Activated CD4-positive, alpha-beta T cell treated with anti-CD3 and anti-CD28 coated beads, Interleukin-2, amount 10 ng/mL, durations not matched to agents 24 days and 14 days (primary cell): ENCODE data around the gene GATAD2B. TPM values are rescaled to one million over a fixed set of nuclear protein-coding genes. Genes with fewer than 3 reads are reported as not detected.

Experiments
- DNase-seq: peaks from one replicate; pipeline ENCODE4 v3.0.0; 2022
- H3K27ac Mint-ChIP-seq: one replicate; pipeline ENCODE4 v1.8.0; 2022; ENCODE audit warnings: mild to moderate bottlenecking, mixed read lengths
- H3K27me3 Mint-ChIP-seq: one replicate; pipeline ENCODE4 v1.8.0; 2022; ENCODE audit warnings: mixed read lengths
- H3K36me3 Mint-ChIP-seq: one replicate; pipeline ENCODE4 v1.8.0; 2022; ENCODE audit warnings: low read depth, mild to moderate bottlenecking, mixed read lengths
- H3K4me1 Mint-ChIP-seq: one replicate; pipeline ENCODE4 v1.8.0; 2021; ENCODE audit warnings: mixed read lengths
- H3K4me3 Mint-ChIP-seq: one replicate; pipeline ENCODE4 v1.8.0; 2022; ENCODE audit warnings: mild to moderate bottlenecking, moderate library complexity, mixed read lengths
- H3K9me3 Mint-ChIP-seq: one replicate; pipeline ENCODE4 v1.8.0; 2021; ENCODE audit warnings: mixed read lengths
- intact Hi-C: fragments of 100-400 bp; cut with micrococcal nuclease; formaldehyde crosslinking; loops from one replicate; pipeline ENCODE4 v1.15.1; 2023
- total RNA-seq: library from RNA; stranded (reverse); gene quantifications from 2 replicates; pipeline ENCODE4 v1.2.3, GENCODE V29; 2022

GATAD2B gene
- 68.8 and 69.0 TPM in 2 replicates for total RNA-seq

- Mint-ChIP-seq H3K4me3 (peak within 1 kb of the TSS; percentile 86), H3K27ac (peak within 1 kb of the TSS; percentile 98), H3K9me3 (no peaks in the 10 kb centered on the region), H3K36me3 (peaks cover 18% of the 10 kb centered on the region), H3K27me3 (peaks cover 2% of the 10 kb centered on the region), H3K4me1 (peaks cover 36% of the 10 kb centered on the region)
- peak; percentile 100 for DNase-seq
- intact Hi-C loops, result loop anchor here (1.0 to 5.0 kb wide), 8 partner anchors 23 to 260 kb away; partner anchors contain the start of genes CRTC2, DENND4B and RAB13
These were observed at the start of gene GATAD2B for GRCh38 chr1:153922972-153923925. TSS of gene GATAD2B (minus strand) at chr1:153922972. CDS start at chr1:153828347, 94,625 bp downstream.

- Mint-ChIP-seq H3K4me1 (peaks cover 50% of the 10 kb centered on the region), H3K9me3 (no peaks in the 10 kb centered on the region), H3K4me3 (no peak overlapping the region), H3K27me3 (no peaks in the 10 kb centered on the region), H3K27ac (no peak overlapping the region), H3K36me3 (peaks cover 38% of the 10 kb centered on the region)
- no peak for DNase-seq
- intact Hi-C loops, result no loop called here
These were observed 47.6 kb upstream of the GATAD2B start for GRCh38 chr1:153970346-153970745.

- H3K4me3 Mint-ChIP-seq, result peak overlapping the region; percentile 92
- peak overlapping the region; percentile 60 for H3K27ac Mint-ChIP-seq
- H3K4me1 Mint-ChIP-seq, result peaks cover 48% of the 10 kb centered on the region
- no peaks in the 10 kb centered on the region for H3K27me3 Mint-ChIP-seq
- peaks cover 28% of the 10 kb centered on the region for H3K36me3 Mint-ChIP-seq
- no peaks in the 10 kb centered on the region for H3K9me3 Mint-ChIP-seq
- intact Hi-C loops, result loop anchor here (10.0 kb wide), 1 partner anchor 434 kb away; the partner anchor contains the start of gene S100A6
- no peak for DNase-seq
These were observed 46.2 kb upstream of the GATAD2B start for GRCh38 chr1:153968972-153969371.

- DNase-seq, result no peak
- Mint-ChIP-seq H3K4me3 (peak overlapping the region; percentile 92), H3K36me3 (peaks cover 25% of the 10 kb centered on the region), H3K27me3 (no peaks in the 10 kb centered on the region), H3K4me1 (peaks cover 50% of the 10 kb centered on the region), H3K9me3 (no peaks in the 10 kb centered on the region), H3K27ac (peak overlapping the region; percentile 98)
- intact Hi-C loops, result loop anchor here (10.0 kb wide), 1 partner anchor 434 kb away; the partner anchor contains the start of gene S100A6
These were observed 45.6 kb upstream of the GATAD2B start for GRCh38 chr1:153968408-153968807.

GRCh38 chr1:153968000-153968363 is 45.2 kb upstream of the GATAD2B start:
- peaks cover 48% of the 10 kb centered on the region for H3K4me1 Mint-ChIP-seq
- H3K4me3 Mint-ChIP-seq, result peak overlapping the region; percentile 92

GRCh38 chr1:153967107-153967999 is 44.6 kb upstream of the GATAD2B start, which contains the start of gene CREB3L4:
TSS of gene CREB3L4 (plus strand) at chr1:153967902. CDS start at chr1:153968526, 624 bp downstream.
- H3K27me3 Mint-ChIP-seq, result no peaks in the 10 kb centered on the region
- DNase-seq, result peak; percentile 95
- H3K36me3 Mint-ChIP-seq, result peaks cover 15% of the 10 kb centered on the region
- H3K27ac Mint-ChIP-seq, result peak within 1 kb of the TSS; percentile 98
- H3K4me1 Mint-ChIP-seq, result peaks cover 48% of the 10 kb centered on the region
- intact Hi-C loops, result loop anchor here (1.0 to 10.0 kb wide), 3 partner anchors 9 to 433 kb away; partner anchors contain the start of genes CRTC2, JTB and S100A6
- no peaks in the 10 kb centered on the region for H3K9me3 Mint-ChIP-seq
- H3K4me3 Mint-ChIP-seq, result peak within 1 kb of the TSS; percentile 92

More at GRCh38 chr1:153968000-153968363, 45.2 kb upstream of the GATAD2B start:
- no peak for DNase-seq
- H3K27me3 Mint-ChIP-seq, result no peaks in the 10 kb centered on the region
- H3K36me3 Mint-ChIP-seq, result peaks cover 21% of the 10 kb centered on the region
- intact Hi-C loops, result loop anchor here (1.0 to 10.0 kb wide), 3 partner anchors 9 to 433 kb away; partner anchors contain the start of genes CRTC2, JTB and S100A6
- H3K27ac Mint-ChIP-seq, result peak overlapping the region; percentile 98
- no peaks in the 10 kb centered on the region for H3K9me3 Mint-ChIP-seq

GRCh38 chr1:153963850-153964331 is 41.1 kb upstream of the GATAD2B start:
- Mint-ChIP-seq H3K9me3 (no peaks in the 10 kb centered on the region), H3K4me1 (peaks cover 55% of the 10 kb centered on the region)
- DNase-seq, result no peak

GRCh38 chr1:153963030-153963849 is 40.5 kb upstream of the GATAD2B start, which contains the start of gene SLC39A1:
TSS of gene SLC39A1 (minus strand) at chr1:153963537. CDS start at chr1:153962715, 822 bp downstream.
- Mint-ChIP-seq H3K4me3 (peak within 1 kb of the TSS; percentile 87), H3K27ac (peak within 1 kb of the TSS; percentile 89), H3K36me3 (peaks cover 32% of the 10 kb centered on the region), H3K27me3 (no peaks in the 10 kb centered on the region), H3K9me3 (no peaks in the 10 kb centered on the region), H3K4me1 (peaks cover 57% of the 10 kb centered on the region)
- peak; percentile 99 for DNase-seq
- intact Hi-C loops, result loop anchor here (1.0 to 10.0 kb wide), 3 partner anchors 27 to 428 kb away; partner anchors contain the start of genes RPS27 and S100A6

More at GRCh38 chr1:153963850-153964331, 41.1 kb upstream of the GATAD2B start:
- Mint-ChIP-seq H3K27me3 (no peaks in the 10 kb centered on the region), H3K36me3 (peaks cover 29% of the 10 kb centered on the region), H3K27ac (peak overlapping the region; percentile 89), H3K4me3 (peak overlapping the region; percentile 87)
- intact Hi-C loops, result loop anchor here (1.0 to 10.0 kb wide), 3 partner anchors 26 to 429 kb away; partner anchors contain the start of genes RPS27 and S100A6

GRCh38 chr1:153962088-153963029 is 39.6 kb upstream of the GATAD2B start:
- DNase-seq, result no peak
- peak overlapping the region; percentile 89 for H3K27ac Mint-ChIP-seq
- H3K9me3 Mint-ChIP-seq, result no peaks in the 10 kb centered on the region
- no peaks in the 10 kb centered on the region for H3K27me3 Mint-ChIP-seq
- H3K36me3 Mint-ChIP-seq, result peaks cover 32% of the 10 kb centered on the region
- peaks cover 48% of the 10 kb centered on the region for H3K4me1 Mint-ChIP-seq
- H3K4me3 Mint-ChIP-seq, result peak overlapping the region; percentile 87
- intact Hi-C loops, result loop anchor here (1.0 to 10.0 kb wide), 3 partner anchors 28 to 428 kb away; partner anchors contain the start of genes RPS27 and S100A6

GRCh38 chr1:153961421-153961820 is 38.6 kb upstream of the GATAD2B start:
- peaks cover 51% of the 10 kb centered on the region for H3K4me1 Mint-ChIP-seq

GRCh38 chr1:153960206-153960605 is 37.4 kb upstream of the GATAD2B start:
- Mint-ChIP-seq H3K27ac (peak overlapping the region; percentile 59), H3K4me3 (no peak overlapping the region), H3K4me1 (peaks cover 52% of the 10 kb centered on the region), H3K27me3 (no peaks in the 10 kb centered on the region), H3K36me3 (peaks cover 22% of the 10 kb centered on the region), H3K9me3 (no peaks in the 10 kb centered on the region)
- intact Hi-C loops, result loop anchor here (10.0 kb wide), 1 partner anchor 425 kb away; the partner anchor contains the start of gene S100A6
- no peak for DNase-seq

More at GRCh38 chr1:153961421-153961820, 38.6 kb upstream of the GATAD2B start:
- H3K27ac Mint-ChIP-seq, result peak overlapping the region; percentile 60
- no peaks in the 10 kb centered on the region for H3K27me3 Mint-ChIP-seq
- no peak for DNase-seq
- no peaks in the 10 kb centered on the region for H3K9me3 Mint-ChIP-seq
- peak overlapping the region; percentile 87 for H3K4me3 Mint-ChIP-seq
- intact Hi-C loops, result loop anchor here (10.0 kb wide), 1 partner anchor 427 kb away; the partner anchor contains the start of gene S100A6
- peaks cover 28% of the 10 kb centered on the region for H3K36me3 Mint-ChIP-seq
